HepG2 (cell line): ENCODE results near the gene ZNF416. TPM values are rescaled to one million over a fixed set of nuclear protein-coding genes. Genes with fewer than 3 reads are reported as not detected.

Experiments used
- HDAC2 ChIP-seq: sonication (generic); formaldehyde crosslinking; IDR thresholded peaks from 2 replicates; pipeline ENCODE4 v1.4.0; 2020; ENCODE audit warnings: missing genetic modification reagents
- HNRNPH1 ChIP-seq: fragments of 200-400 bp; formaldehyde crosslinking; optimal IDR thresholded peaks from 2 replicates; pipeline ENCODE3; 2017; ENCODE audit warnings: mild to moderate bottlenecking, low read depth, low read length
- KAT8 ChIP-seq: IDR thresholded peaks from 2 replicates; pipeline ENCODE4 v1.6.1; 2016; ENCODE audit warnings: missing genetic modification reagents, missing compliant biosample characterization
- KLF13 ChIP-seq: sonication (generic); formaldehyde crosslinking; IDR thresholded peaks from 2 replicates; pipeline ENCODE4 v1.4.0; 2020; ENCODE audit warnings: mild to moderate bottlenecking, missing genetic modification reagents
- MAZ ChIP-seq, 2 experiments: sonication (generic) in 1 of 2; formaldehyde crosslinking in 1 of 2; IDR thresholded peaks; 2 replicates each; pipeline versions ENCODE4 v1.5.0 to v1.6.1; 2012 to 2020; ENCODE audit warnings: low read depth in 2 of 2, mild to moderate bottlenecking in 2 of 2, borderline replicate concordance in 1 of 2, improper control_type of control experiment in 1 of 2, low read length in 1 of 2, missing genetic modification reagents in 1 of 2, moderate library complexity in 1 of 2
- NBN ChIP-seq: fragments of 450-650 bp; conservative IDR thresholded peaks from 2 replicates; pipeline ENCODE4 v1.6.1; 2017
- PLRG1 ChIP-seq: fragments of 450-650 bp; conservative IDR thresholded peaks from 2 replicates; pipeline ENCODE4 v1.6.1; 2016
- SETDB1 ChIP-seq: sonication (generic); formaldehyde crosslinking; IDR thresholded peaks from 2 replicates; pipeline ENCODE4 v1.5.1; 2020; ENCODE audit warnings: missing genetic modification reagents, mild to moderate bottlenecking, borderline replicate concordance
- SP5 ChIP-seq: IDR thresholded peaks from 2 replicates; pipeline ENCODE4 v1.6.1; 2016; ENCODE audit warnings: low read depth, borderline replicate concordance
- U2AF2 ChIP-seq: fragments of 200-400 bp; formaldehyde crosslinking; IDR thresholded peaks from 2 replicates; pipeline ENCODE4 v1.6.1; 2017; ENCODE audit warnings: low read depth, mild to moderate bottlenecking, low read length
- ZBTB21 ChIP-seq: sonication (generic); formaldehyde crosslinking; IDR thresholded peaks from 2 replicates; pipeline ENCODE4 v1.4.0; 2020; ENCODE audit warnings: missing genetic modification reagents
- ZBTB7A ChIP-seq: sonication (generic); formaldehyde crosslinking; IDR thresholded peaks from 2 replicates; pipeline ENCODE4 v1.8.0; 2022; ENCODE audit warnings: mild to moderate bottlenecking, missing genetic modification reagents
- ZKSCAN1 ChIP-seq: fragments of 150-350 bp; IDR thresholded peaks from 2 replicates; pipeline ENCODE4 v1.6.1; 2014; ENCODE audit warnings: low read length
- ZNF205 ChIP-seq: IDR thresholded peaks from 2 replicates; pipeline ENCODE4 v1.6.1; 2018; ENCODE audit warnings: missing biosample characterization, missing genetic modification reagents
- ZNF260 ChIP-seq: sonication (generic); formaldehyde crosslinking; IDR thresholded peaks from 2 replicates; pipeline ENCODE4 v1.4.0; 2020; ENCODE audit warnings: missing genetic modification reagents, low read depth, mild to moderate bottlenecking, borderline replicate concordance
- ZNF510 ChIP-seq: sonication (generic); formaldehyde crosslinking; IDR thresholded peaks from 2 replicates; pipeline ENCODE4 v1.4.0; 2020; ENCODE audit warnings: low read depth, mild to moderate bottlenecking, missing genetic modification reagents
- ZNF572 ChIP-seq: sonication (generic); formaldehyde crosslinking; IDR thresholded peaks from 2 replicates; pipeline ENCODE4 v1.5.1; 2020; ENCODE audit warnings: mild to moderate bottlenecking, missing genetic modification reagents
- polyA plus RNA-seq, 8 experiments: library from polyadenylated mRNA; depleted of rRNA in 3 of 8; stranded (reverse) in 7 of 8; unstranded in 1 of 8; fragments of >200 nt; fragmentation: Illumina TruSeq in 4 of 8; extraction: Trizol in 4 of 8; gene quantifications; 2 replicates each; pipeline versions ENCODE4 v1.2.1 to v1.2.3, GENCODE V29; 2011 to 2016; ENCODE audit warnings: low read depth in 4 of 8, missing spikeins in 1 of 8, mixed read lengths in 1 of 8; ENCODE audit not compliant: insufficient read depth in 1 of 8
- total RNA-seq, 5 experiments: library from RNA; depleted of rRNA; stranded (reverse); fragments of >200 nt; fragmentation: Illumina TruSeq; extraction: Trizol; gene quantifications; 2 replicates each; pipeline ENCODE4 v1.2.3, GENCODE V29; 2016; ENCODE audit warnings: low read depth in 1 of 5
- TF ChIP-seq, protein P1 (sequence below): sonication (generic); formaldehyde crosslinking; IDR thresholded peaks from 2 replicates; pipeline ENCODE4 v1.5.0; 2020; ENCODE audit warnings: missing genetic modification reagents
- TF ChIP-seq, protein P2 (sequence below): sonication (generic); formaldehyde crosslinking; IDR thresholded peaks from 2 replicates; pipeline ENCODE4 v1.5.0; 2020; ENCODE audit warnings: mild to moderate bottlenecking, missing genetic modification reagents, borderline replicate concordance
- TF ChIP-seq, protein P3 (sequence below): sonication (generic); formaldehyde crosslinking; IDR thresholded peaks from 2 replicates; pipeline ENCODE4 v1.9.0; 2022; ENCODE audit warnings: low read depth, missing genetic modification reagents
- TF ChIP-seq, protein P4 (sequence below): sonication (generic); IDR thresholded peaks from 2 replicates; pipeline ENCODE4 v1.6.1; 2016; ENCODE audit warnings: low read depth, borderline replicate concordance
- TF ChIP-seq, protein P5 (sequence below): sonication (generic); formaldehyde crosslinking; IDR thresholded peaks from 2 replicates; pipeline ENCODE4 v1.8.1; 2023; ENCODE audit warnings: mild to moderate bottlenecking, missing genetic modification reagents
- TF ChIP-seq, protein P6 (sequence below): sonication (generic); formaldehyde crosslinking; IDR thresholded peaks from 2 replicates; pipeline ENCODE4 v1.5.1; 2020; ENCODE audit warnings: mild to moderate bottlenecking, missing genetic modification reagents, moderate library complexity

The ZNF416 gene
- total and polyA plus RNA-seq, 2 of the 13 experiments (the other 11 are each of a cell fraction or from before 2014, with no cell fraction given): 1.5 to 5.3 TPM

DNA sequence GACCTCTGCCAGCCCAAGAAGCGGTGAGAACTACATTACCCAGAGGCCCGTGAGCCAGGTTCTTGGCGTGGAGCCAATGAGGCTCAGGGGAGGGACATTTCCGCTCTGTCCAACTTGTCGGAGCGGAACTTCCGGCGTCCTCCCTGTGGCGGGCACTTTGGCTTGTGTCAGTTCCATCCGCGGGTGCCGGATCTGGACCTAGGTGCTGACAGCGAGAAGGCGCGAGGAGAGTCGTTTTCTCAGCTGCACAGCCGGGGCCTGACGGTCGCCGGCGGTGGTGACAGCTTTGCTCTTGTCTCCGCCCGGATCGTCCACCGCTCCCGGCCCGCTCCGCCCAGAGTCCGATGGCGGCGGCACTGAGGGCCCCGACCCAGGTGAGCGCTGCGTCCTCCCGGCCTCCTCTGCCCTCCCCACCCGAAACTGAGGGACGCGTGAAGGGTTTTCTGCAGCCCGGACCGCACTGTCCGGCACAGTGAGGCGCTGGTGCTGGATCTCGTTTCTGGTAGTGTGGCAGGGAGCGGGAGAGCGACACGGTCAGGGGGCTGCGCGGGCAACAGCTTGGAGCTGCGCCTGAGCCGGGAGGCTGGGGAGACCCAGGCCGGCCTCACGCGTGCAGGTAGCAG is 21.2 kb upstream of the ZNF416 start, which contains the start of gene ZNF530 (continued):
- TF ChIP-seq, protein P1, sequence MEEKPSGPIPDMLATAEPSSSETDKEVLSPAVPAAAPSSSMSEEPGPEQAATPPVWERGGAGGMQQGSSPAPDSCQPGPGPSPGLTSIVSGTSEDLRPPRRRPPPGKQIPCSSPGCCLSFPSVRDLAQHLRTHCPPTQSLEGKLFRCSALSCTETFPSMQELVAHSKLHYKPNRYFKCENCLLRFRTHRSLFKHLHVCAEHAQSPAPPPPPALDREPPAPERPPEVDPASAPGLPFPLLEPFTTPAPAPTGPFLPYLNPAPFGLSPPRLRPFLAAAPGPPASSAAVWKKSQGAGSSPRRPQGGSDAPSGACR (CRISPR knock-in tag): no peak
- TF ChIP-seq ZNF572 (CRISPR knock-in tag) (no peak), ZNF205 (no peak), PLRG1 (no peak), HDAC2 (CRISPR knock-in tag) (peak; percentile 83), ZNF260 (CRISPR knock-in tag) (no peak), ZBTB7A (CRISPR knock-in tag) (no peak), KAT8 (CRISPR knock-in tag) (peak; percentile 94), U2AF2 (no peak), ZNF510 (CRISPR knock-in tag) (no peak), NBN (no peak), KLF13 (CRISPR knock-in tag) (no peak), ZKSCAN1 (no peak), HNRNPH1 (no peak), SP5 (CRISPR knock-in tag) (no peak), SETDB1 (CRISPR knock-in tag) (no peak), MAZ (IDR thresholded peaks at IDR 0.05; ENCODE audit: borderline replicate concordance, low read depth, low read length) (peak; percentile 77), MAZ (CRISPR knock-in tag; IDR thresholded peaks at IDR 0.05; ENCODE audit: low read depth) (0 out of 2 replicates have a peak, but pooled peaks have one; percentile 45), ZBTB21 (CRISPR knock-in tag) (no peak)
- TF ChIP-seq, protein P2, sequence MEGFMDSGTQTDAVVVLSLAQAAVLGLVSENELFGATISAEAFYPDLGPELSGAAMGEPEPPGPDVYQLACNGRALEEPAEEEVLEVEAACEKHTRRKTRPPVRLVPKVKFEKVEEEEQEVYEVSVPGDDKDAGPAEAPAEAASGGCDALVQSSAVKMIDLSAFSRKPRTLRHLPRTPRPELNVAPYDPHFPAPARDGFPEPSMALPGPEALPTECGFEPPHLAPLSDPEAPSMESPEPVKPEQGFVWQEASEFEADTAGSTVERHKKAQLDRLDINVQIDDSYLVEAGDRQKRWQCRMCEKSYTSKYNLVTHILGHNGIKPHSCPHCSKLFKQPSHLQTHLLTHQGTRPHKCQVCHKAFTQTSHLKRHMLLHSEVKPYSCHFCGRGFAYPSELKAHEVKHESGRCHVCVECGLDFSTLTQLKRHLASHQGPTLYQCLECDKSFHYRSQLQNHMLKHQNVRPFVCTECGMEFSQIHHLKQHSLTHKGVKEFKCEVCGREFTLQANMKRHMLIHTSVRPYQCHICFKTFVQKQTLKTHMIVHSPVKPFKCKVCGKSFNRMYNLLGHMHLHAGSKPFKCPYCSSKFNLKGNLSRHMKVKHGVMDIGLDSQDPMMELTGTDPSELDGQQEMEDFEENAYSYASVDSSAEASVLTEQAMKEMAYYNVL (CRISPR knock-in tag): no peak
- TF ChIP-seq, protein P3, sequence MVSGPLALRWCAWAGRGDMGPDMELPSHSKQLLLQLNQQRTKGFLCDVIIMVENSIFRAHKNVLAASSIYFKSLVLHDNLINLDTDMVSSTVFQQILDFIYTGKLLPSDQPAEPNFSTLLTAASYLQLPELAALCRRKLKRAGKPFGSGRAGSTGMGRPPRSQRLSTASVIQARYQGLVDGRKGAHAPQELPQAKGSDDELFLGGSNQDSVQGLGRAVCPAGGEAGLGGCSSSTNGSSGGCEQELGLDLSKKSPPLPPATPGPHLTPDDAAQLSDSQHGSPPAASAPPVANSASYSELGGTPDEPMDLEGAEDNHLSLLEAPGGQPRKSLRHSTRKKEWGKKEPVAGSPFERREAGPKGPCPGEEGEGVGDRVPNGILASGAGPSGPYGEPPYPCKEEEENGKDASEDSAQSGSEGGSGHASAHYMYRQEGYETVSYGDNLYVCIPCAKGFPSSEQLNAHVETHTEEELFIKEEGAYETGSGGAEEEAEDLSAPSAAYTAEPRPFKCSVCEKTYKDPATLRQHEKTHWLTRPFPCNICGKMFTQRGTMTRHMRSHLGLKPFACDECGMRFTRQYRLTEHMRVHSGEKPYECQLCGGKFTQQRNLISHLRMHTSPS (CRISPR knock-in tag): no peak
- TF ChIP-seq, protein P4, sequence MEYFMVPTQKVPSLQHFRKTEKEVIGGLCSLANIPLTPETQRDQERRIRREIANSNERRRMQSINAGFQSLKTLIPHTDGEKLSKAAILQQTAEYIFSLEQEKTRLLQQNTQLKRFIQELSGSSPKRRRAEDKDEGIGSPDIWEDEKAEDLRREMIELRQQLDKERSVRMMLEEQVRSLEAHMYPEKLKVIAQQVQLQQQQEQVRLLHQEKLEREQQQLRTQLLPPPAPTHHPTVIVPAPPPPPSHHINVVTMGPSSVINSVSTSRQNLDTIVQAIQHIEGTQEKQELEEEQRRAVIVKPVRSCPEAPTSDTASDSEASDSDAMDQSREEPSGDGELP: 0 out of 2 replicates have a peak, but pooled peaks have one; percentile 34
- TF ChIP-seq, protein P5, sequence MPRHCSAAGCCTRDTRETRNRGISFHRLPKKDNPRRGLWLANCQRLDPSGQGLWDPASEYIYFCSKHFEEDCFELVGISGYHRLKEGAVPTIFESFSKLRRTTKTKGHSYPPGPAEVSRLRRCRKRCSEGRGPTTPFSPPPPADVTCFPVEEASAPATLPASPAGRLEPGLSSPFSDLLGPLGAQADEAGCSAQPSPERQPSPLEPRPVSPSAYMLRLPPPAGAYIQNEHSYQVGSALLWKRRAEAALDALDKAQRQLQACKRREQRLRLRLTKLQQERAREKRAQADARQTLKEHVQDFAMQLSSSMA (CRISPR knock-in tag): peak; percentile 41; the same call in 1 of the 2 replicates
- TF ChIP-seq, protein P6, sequence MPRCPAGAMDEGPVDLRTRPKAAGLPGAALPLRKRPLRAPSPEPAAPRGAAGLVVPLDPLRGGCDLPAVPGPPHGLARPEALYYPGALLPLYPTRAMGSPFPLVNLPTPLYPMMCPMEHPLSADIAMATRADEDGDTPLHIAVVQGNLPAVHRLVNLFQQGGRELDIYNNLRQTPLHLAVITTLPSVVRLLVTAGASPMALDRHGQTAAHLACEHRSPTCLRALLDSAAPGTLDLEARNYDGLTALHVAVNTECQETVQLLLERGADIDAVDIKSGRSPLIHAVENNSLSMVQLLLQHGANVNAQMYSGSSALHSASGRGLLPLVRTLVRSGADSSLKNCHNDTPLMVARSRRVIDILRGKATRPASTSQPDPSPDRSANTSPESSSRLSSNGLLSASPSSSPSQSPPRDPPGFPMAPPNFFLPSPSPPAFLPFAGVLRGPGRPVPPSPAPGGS (CRISPR knock-in tag): peak; percentile 72; the same call in 1 of the 2 replicates
